ENCODE results near the gene DCAF7.

The DCAF7 gene

DNA sequence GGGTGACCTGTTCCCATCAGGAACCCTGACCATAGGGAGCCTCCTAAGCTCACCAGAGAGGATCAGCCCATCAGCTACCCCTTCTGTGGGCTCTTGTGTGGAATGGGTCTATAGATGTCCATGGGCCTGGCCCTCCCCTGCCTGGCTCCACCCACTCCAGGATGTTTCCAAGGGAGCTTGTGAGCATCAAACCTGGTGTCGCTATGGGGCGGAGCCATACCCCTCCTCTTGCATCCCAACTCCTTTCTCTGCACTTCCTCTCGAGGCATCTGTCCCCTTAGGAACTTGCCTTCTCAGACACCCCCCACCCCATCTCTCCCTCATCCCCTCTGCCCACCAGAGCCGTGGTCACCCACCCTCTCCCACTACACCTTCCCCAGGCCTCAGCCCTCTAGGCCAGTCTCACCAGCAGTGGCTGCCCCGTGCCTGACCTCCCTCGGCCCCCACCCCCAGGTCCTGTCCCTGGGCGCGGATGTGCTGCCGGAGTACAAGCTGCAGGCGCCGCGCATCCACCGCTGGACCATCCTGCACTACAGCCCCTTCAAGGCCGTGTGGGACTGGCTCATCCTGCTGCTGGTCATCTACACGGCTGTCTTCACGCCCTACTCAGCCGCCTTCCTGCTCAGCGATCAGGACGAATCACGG, 16.7 kb upstream of the DCAF7 start:
- Histone ChIP-seq H3K9me3 (ENCODE audit: control insufficient read depth, insufficient read depth, low read length) (no peaks in the 10 kb centered on the region), H3K9ac (ENCODE audit: low read depth, low read length) (no peak overlapping the region), H3K36me3 (ENCODE audit: insufficient read depth, low read length) (no peaks in the 10 kb centered on the region), H3K4me1 (ENCODE audit: insufficient read depth, low read length) (peaks cover 3% of the 10 kb centered on the region; the same call in 1 of the 2 replicates)

DNA sequence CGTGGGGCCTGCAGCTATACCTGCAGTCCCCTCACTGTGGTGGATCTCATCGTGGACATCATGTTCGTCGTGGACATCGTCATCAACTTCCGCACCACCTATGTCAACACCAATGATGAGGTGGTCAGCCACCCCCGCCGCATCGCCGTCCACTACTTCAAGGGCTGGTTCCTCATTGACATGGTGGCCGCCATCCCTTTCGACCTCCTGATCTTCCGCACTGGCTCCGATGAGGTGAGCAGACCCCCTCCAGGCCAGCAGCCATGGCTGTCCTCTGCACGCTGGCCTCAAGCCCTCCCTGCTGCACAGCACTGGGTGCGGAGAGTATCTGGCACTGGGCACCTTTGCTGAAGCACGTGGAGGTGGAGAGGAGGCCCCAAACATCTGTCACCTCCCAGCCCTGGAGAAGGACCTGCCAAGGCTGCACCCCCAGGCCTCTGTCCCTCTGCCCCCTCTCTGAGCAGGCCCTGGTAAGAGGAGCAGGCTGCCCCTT, 16.2 kb upstream of the DCAF7 start:
- H3K36me3 ChIP-seq (ENCODE audit: insufficient read depth, low read length), result no peaks in the 10 kb centered on the region
- H3K9ac ChIP-seq (ENCODE audit: low read depth, low read length), result no peak overlapping the region

DNA sequence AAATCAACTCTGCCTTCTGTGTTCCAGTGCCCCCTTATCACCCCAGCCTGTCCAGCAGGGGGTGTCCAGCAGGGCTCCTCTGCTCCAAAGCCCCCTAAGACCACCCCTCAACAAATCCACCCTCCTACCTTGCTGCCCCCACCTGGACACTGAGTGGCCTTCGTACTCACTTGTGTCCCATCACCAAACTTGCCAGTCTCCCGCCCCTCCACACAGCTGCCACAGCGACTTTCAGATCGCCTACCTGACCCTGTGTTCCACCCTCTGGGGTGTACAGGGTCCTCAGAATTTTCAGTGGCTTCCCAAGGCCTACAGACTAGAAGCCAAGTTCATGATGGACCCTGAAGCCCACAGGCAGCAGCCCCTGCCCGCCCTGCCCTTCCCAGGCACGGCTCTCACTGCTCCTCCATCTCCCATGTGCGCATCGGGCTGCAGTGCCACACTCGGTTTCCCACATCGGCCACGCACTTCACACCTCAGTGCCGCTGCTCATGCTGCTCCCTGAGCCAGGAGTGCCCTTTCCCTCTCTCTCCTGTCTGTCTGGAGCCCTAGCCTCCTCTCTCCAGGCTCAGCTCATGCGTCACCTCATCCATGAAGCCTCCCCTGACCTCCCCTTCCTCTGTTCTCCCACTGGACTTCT, 15.3 kb upstream of the DCAF7 start:
- Histone ChIP-seq H3K9me3 (ENCODE audit: control insufficient read depth, insufficient read depth, low read length) (no peaks in the 10 kb centered on the region), H3K36me3 (ENCODE audit: insufficient read depth, low read length) (no peaks in the 10 kb centered on the region), H3K9ac (ENCODE audit: low read depth, low read length) (no peak overlapping the region), H3K4me1 (ENCODE audit: insufficient read depth, low read length) (peaks cover 5% of the 10 kb centered on the region; the same call in 1 of the 2 replicates)

More for the DNA sequence above, 16.2 kb upstream of the DCAF7 start:
- Histone ChIP-seq H3K9me3 (ENCODE audit: control insufficient read depth, insufficient read depth, low read length) (no peaks in the 10 kb centered on the region), H3K4me1 (ENCODE audit: insufficient read depth, low read length) (peaks cover 5% of the 10 kb centered on the region; the same call in 1 of the 2 replicates)

DNA sequence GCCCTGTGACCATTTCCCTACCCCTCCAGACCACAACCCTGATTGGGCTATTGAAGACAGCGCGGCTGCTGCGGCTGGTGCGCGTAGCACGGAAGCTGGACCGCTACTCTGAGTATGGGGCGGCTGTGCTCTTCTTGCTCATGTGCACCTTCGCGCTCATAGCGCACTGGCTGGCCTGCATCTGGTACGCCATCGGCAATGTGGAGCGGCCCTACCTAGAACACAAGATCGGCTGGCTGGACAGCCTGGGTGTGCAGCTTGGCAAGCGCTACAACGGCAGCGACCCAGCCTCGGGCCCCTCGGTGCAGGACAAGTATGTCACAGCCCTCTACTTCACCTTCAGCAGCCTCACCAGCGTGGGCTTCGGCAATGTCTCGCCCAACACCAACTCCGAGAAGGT, 14.6 kb upstream of the DCAF7 start:
- Histone ChIP-seq H3K36me3 (ENCODE audit: insufficient read depth, low read length) (no peaks in the 10 kb centered on the region), H3K9me3 (ENCODE audit: control insufficient read depth, insufficient read depth, low read length) (no peaks in the 10 kb centered on the region), H3K4me1 (ENCODE audit: insufficient read depth, low read length) (peaks cover 7% of the 10 kb centered on the region; the same call in 1 of the 2 replicates), H3K9ac (ENCODE audit: low read depth, low read length) (no peak overlapping the region)

DNA sequence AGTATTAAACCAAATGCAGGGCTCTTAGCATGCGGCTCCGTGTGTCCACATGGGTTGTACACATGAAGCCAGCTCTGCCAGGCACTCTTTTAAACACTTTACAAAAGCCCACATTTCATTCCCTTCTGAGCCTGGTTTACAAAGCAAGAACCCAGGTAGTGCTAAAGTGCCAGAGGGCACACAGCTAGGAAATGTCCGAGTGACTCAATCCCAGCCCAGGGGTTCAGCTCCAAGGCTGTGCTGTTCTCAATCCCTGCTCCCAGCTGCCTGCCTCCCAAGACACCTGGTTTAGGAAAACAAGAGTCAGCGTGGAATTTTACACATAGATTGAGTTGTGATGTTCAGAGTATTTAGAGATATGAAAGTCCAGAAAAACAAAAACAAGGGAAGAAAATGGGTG, 13.3 kb upstream of the DCAF7 start:
- Histone ChIP-seq H3K36me3 (ENCODE audit: insufficient read depth, low read length) (no peaks in the 10 kb centered on the region), H3K9ac (ENCODE audit: low read depth, low read length) (no peak overlapping the region), H3K4me1 (ENCODE audit: insufficient read depth, low read length) (peaks cover 11% of the 10 kb centered on the region; the same call in 1 of the 2 replicates), H3K9me3 (ENCODE audit: control insufficient read depth, insufficient read depth, low read length) (no peaks in the 10 kb centered on the region)

DNA sequence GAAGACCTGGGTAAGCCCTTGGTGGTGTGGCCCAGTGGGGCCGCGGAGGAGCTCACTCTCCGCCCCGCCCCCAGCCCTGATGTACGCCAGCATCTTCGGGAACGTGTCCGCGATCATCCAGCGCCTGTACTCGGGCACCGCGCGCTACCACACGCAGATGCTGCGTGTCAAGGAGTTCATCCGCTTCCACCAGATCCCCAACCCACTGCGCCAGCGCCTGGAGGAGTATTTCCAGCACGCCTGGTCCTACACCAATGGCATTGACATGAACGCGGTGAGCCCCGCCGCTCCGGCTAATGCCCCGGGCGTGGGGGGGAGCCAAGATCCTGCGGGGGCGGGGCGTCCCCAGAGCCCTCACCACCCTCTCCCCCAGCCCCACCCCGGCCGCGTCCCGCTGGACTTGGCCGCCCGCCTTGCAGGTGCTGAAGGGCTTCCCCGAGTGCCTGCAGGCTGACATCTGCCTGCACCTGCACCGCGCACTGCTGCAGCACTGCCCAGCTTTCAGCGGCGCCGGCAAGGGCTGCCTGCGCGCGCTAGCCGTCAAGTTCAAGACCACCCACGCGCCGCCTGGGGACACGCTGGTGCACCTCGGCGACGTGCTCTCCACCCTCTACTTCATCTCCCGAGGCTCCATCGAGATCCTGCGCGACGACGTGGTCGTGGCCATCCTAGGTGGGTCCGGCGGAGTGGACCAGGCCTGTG, 12.1 kb upstream of the DCAF7 start:
- Histone ChIP-seq H3K4me1 (ENCODE audit: insufficient read depth, low read length) (peaks cover 14% of the 10 kb centered on the region; the same call in 1 of the 2 replicates), H3K9me3 (ENCODE audit: control insufficient read depth, insufficient read depth, low read length) (no peaks in the 10 kb centered on the region), H3K36me3 (ENCODE audit: insufficient read depth, low read length) (no peaks in the 10 kb centered on the region), H3K9ac (ENCODE audit: low read depth, low read length) (peak overlapping the region; percentile 46; the same call in 1 of the 2 replicates)

DNA sequence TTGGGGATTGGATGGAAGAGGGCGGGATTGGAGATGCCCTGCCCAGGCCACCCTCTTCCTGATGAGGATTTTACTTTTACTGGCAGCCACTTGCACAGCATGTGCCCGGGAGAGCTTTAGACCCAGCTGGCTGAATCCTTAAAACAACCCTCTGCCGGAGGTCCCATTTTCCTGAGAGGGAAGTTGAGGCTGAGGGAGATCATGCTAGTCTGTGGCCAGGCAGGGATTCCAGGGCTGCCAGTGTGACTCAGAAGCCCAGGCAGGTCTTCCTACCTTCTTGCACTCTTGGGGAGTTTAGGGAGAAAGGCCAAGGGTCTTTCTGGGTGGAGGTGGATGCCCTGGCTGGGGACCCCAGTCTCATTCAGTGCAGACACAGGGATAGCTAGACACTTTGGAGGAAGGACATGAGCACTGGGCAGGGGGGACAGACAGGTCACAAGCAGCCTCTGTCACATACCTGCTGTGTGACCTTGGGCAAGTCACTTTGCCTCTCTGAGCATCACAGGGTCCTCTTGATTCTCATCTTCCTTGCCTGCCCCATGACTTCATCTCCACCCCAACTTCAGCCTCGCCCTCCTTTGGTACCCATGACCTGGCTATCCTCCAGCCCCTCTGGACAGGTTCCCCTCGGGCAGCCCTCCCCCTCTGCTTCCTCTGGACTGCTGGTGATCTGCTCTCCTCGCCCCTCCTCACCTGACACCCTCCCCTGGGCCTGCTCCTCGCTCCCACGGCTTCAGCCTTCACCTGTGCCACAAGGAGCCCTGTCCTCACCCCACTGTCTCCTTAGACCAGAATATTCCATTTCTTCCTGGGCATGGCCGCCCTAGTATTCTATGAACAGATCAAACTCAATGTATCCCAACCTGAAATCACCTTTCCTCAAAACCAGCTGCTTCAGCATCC, 11.3 kb upstream of the DCAF7 start:
- no peaks in the 10 kb centered on the region for H3K36me3 ChIP-seq (ENCODE audit: insufficient read depth, low read length)
- peak overlapping the region; percentile 46; the same call in 1 of the 2 replicates for H3K9ac ChIP-seq (ENCODE audit: low read depth, low read length)
- H3K4me1 ChIP-seq (ENCODE audit: insufficient read depth, low read length), result peaks cover 22% of the 10 kb centered on the region
- H3K9me3 ChIP-seq (ENCODE audit: control insufficient read depth, insufficient read depth, low read length), result no peaks in the 10 kb centered on the region

DNA sequence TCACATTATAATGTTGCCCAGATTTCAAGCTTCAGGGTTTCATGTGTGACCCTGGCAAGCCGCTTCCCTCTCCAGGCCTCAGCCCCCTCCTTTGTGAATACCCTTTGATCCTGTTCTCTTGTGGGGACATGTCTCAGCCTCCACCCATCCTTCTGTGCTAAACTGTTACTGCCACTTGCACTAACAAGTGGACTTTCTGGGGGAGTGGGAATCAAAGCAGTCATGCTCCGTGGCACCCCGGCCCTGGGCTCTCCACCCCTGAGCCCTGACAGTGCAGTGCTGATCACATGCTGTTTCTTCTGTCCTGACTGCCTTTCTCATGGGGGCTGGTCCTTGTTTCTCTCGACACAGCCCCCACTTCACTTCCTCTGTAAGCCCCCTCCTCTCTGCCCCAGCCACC, 9.7 kb upstream of the DCAF7 start:
- Histone ChIP-seq H3K4me1 (ENCODE audit: insufficient read depth, low read length) (peaks cover 31% of the 10 kb centered on the region), H3K9ac (ENCODE audit: low read depth, low read length) (no peak overlapping the region), H3K9me3 (ENCODE audit: control insufficient read depth, insufficient read depth, low read length) (no peaks in the 10 kb centered on the region), H3K36me3 (ENCODE audit: insufficient read depth, low read length) (no peaks in the 10 kb centered on the region)

DNA sequence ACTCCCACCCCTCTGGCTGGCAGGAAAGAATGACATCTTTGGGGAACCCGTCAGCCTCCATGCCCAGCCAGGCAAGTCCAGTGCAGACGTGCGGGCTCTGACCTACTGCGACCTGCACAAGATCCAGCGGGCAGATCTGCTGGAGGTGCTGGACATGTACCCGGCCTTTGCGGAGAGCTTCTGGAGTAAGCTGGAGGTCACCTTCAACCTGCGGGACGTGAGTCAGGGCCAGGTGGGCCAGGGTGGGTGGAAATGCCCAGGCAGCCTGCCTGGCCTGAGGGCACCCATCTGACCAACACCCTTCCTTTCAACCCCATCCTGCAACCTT, 8.1 kb upstream of the DCAF7 start:
- peaks cover 31% of the 10 kb centered on the region for H3K4me1 ChIP-seq (ENCODE audit: insufficient read depth, low read length)
- no peaks in the 10 kb centered on the region for H3K36me3 ChIP-seq (ENCODE audit: insufficient read depth, low read length)
- no peak overlapping the region for H3K9ac ChIP-seq (ENCODE audit: low read depth, low read length)
- H3K9me3 ChIP-seq (ENCODE audit: control insufficient read depth, insufficient read depth, low read length), result no peaks in the 10 kb centered on the region

DNA sequence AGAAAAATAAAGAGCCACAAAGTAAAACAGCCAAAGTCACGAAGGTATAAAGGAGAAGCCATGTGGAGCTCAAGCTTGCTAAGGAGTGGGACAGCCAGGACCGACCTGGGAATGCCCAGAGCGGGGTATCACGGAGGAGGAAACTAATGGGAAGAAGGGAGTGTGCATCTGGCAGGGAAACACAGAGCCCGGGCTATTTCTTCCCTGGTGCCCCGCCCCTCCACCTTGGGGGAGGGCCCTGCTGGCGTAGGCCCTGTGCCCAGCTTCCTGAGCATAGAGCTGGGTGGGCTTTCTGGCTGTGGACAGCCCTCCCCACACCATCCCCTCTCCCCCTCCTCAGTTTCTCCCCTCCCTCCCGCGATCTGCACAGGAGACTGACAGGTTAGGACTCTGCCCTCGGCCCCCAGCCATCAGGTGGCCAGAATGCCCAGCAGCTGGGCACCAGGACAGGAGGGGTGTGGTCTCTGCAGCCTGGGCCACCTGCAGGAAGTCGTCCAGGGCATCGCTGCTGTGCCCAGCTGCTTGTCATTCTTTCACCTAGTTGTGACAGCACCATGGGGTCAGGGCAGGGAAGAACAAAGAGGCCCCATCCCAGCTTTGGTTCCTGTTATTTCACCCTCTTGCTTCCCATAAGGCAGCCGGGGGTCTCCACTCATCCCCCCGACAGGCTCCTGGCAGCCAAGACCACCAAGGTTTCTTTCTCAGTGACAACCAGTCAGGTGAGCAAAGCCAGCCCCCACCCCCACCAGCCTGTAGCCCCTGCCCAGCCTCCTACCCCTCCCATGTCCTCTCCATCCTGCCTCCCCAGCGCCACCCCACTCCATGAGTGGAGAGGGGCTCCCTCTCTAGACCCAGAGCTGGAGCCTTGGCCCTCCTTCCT, 7.1 kb upstream of the DCAF7 start:
- no peak overlapping the region for H3K9ac ChIP-seq (ENCODE audit: low read depth, low read length)
- H3K36me3 ChIP-seq (ENCODE audit: insufficient read depth, low read length), result no peaks in the 10 kb centered on the region
- peaks cover 31% of the 10 kb centered on the region for H3K4me1 ChIP-seq (ENCODE audit: insufficient read depth, low read length)

DNA sequence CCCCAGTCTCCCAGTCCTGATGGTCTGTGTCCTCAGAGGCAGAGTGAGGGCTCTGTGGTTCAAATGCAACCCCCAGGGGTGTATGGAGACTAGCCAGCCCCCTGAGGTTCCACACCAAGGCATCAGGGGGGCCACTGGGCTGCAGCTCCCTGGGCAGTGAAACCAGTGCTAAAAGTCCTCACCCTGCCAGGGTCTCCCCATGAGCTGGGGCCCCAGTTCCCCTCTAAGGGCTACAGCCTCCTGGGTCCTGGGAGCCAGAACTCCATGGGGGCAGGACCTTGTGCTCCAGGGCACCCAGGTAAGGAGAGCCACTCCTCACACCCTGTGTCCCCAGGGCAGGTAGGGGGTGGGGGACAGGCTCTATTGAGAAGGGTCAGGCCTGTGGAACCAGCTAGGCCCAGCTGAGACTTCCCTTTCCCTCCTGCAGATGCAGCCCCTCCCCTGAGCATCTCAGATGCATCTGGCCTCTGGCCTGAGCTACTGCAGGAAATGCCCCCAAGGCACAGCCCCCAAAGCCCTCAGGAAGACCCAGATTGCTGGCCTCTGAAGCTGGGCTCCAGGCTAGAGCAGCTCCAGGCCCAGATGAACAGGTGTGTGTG, 6.4 kb upstream of the DCAF7 start:
- H3K4me1 ChIP-seq (ENCODE audit: insufficient read depth, low read length), result peaks cover 26% of the 10 kb centered on the region
- H3K9me3 ChIP-seq (ENCODE audit: control insufficient read depth, insufficient read depth, low read length), result no peaks in the 10 kb centered on the region
- no peak overlapping the region for H3K9ac ChIP-seq (ENCODE audit: low read depth, low read length)
- H3K36me3 ChIP-seq (ENCODE audit: insufficient read depth, low read length), result no peaks in the 10 kb centered on the region

More for the DNA sequence above, 7.1 kb upstream of the DCAF7 start:
- no peaks in the 10 kb centered on the region for H3K9me3 ChIP-seq (ENCODE audit: control insufficient read depth, insufficient read depth, low read length)

DNA sequence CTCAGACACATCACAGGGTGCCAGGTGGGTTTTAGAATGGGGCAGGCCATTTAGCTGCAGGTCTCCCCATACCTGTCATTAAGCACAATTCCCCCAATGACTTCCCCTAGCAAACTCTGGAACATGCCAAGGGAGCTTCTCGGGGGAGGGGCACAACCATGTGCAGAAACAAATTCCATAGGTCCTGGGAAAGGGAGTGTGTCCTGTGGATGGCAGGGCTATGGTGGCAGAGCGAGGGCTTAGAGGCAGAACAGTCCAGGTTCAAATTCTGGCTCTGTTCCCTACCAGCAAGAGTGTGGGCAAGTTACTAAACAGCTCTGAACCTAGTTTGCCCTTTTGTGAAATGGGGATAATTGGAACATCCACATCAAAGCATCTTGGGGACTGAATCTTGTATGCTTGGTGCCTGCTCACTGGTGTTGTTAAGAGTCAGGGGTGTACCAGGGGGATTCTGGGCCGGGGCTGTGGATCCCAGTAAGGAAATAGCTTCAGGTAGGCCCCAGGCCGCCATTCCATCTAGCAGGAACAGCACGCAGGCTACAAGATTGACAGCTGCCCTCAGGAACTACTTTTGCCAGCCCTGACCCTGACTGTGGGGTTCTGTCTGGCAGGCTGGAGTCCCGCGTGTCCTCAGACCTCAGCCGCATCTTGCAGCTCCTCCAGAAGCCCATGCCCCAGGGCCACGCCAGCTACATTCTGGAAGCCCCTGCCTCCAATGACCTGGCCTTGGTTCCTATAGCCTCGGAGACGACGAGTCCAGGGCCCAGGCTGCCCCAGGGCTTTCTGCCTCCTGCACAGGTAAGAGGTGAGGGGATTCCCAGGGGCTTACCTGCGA, 5.6 kb upstream of the DCAF7 start:
- Histone ChIP-seq H3K9ac (ENCODE audit: low read depth, low read length) (no peak overlapping the region), H3K36me3 (ENCODE audit: insufficient read depth, low read length) (no peaks in the 10 kb centered on the region)

More for the DNA sequence above, 5.6 kb upstream of the DCAF7 start:
- peaks cover 26% of the 10 kb centered on the region for H3K4me1 ChIP-seq (ENCODE audit: insufficient read depth, low read length)
- H3K9me3 ChIP-seq (ENCODE audit: control insufficient read depth, insufficient read depth, low read length), result no peaks in the 10 kb centered on the region

Data from ES-I3 (cell line).